DOHH2 (cell line): Measurements from ENCODE around the gene CD40.

ENCODE experiments used
- EZH2phosphoT487 ChIP-seq: fragments of 200-600 bp; sonication (generic); IDR thresholded peaks from 2 replicates; pipeline ENCODE4 v1.6.1; 2017; ENCODE audit warnings: borderline replicate concordance, mild to moderate bottlenecking, antibody characterized with exemption, low read length, moderate library complexity, mixed read lengths
- TF ChIP-seq, protein P1 (sequence below): fragments of 200-600 bp; sonication (generic); IDR thresholded peaks from one replicate; pipeline ENCODE4 v1.5.1; 2014; ENCODE audit warnings: antibody characterized with exemption, mild to moderate bottlenecking, low read depth, low read length; ENCODE audit not compliant: poor library complexity, severe bottlenecking

DNA sequence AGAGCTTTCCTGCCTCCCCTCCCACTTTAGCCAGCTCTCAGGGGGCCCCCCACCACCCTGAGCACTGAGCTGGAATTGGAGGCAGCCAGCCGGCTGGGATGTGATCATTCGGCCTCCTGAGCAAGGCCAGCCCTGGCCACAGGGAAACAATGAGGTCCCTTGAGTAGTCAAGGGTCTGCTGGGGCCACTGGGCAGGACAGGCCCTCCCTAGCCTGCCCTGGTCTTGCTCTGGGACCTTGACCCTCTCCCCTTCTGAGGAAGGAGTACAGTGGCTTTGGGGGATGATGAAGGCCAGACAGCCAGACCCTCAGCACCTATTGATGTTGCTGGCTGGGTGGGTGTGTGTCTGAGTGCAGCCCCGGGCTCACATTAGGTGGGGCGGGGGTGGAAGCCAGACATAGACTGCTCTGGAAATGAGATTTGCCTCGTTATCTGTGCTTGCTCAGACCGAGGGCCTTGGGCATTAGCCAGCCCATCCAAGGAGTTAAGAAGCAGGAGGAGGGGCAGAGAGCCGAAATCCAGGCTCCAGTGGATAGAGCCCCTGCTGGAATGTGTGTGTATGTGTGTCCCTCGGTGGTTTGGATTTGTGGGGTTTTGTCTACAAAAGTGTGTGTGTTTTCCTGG lies 21.3 kb downstream of the CD40 start:
- TF ChIP-seq, protein P1, sequence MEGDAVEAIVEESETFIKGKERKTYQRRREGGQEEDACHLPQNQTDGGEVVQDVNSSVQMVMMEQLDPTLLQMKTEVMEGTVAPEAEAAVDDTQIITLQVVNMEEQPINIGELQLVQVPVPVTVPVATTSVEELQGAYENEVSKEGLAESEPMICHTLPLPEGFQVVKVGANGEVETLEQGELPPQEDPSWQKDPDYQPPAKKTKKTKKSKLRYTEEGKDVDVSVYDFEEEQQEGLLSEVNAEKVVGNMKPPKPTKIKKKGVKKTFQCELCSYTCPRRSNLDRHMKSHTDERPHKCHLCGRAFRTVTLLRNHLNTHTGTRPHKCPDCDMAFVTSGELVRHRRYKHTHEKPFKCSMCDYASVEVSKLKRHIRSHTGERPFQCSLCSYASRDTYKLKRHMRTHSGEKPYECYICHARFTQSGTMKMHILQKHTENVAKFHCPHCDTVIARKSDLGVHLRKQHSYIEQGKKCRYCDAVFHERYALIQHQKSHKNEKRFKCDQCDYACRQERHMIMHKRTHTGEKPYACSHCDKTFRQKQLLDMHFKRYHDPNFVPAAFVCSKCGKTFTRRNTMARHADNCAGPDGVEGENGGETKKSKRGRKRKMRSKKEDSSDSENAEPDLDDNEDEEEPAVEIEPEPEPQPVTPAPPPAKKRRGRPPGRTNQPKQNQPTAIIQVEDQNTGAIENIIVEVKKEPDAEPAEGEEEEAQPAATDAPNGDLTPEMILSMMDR = no peak
- TF ChIP-seq EZH2phosphoT487 = no peak
